Measurements from ENCODE around the gene ECM1. TPM values are rescaled to one million over a fixed set of nuclear protein-coding genes. Genes with fewer than 3 reads are reported as not detected.

Gene ECM1
- total and polyA plus RNA-seq, 2 experiments from 2014 or later = 3.0 to 7.1 TPM

DNA sequence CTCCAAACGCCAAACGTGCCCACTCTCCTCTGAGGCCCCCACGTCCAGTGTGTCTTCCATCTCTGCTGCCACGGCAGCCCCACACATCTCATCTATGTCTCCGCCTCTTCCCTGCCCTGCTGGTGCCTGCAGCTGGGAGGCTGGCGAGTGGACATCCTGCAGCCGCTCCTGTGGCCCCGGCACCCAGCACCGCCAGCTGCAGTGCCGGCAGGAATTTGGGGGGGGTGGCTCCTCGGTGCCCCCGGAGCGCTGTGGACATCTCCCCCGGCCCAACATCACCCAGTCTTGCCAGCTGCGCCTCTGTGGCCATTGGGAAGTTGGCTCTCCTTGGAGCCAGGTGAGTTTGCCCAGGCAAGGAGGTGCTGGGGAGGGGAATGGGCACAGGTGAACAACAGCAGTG lies 49.9 kb downstream of the ECM1 start:
- H3K9me3 ChIP-seq (ENCODE audit: low read depth) = no peaks in the 10 kb centered on the region
- 94% methylated on average over 15 of the region's 15 CpGs for WGBS (ENCODE audit: low lambda C conversion rate, missing lambda C conversion rate)

DNA sequence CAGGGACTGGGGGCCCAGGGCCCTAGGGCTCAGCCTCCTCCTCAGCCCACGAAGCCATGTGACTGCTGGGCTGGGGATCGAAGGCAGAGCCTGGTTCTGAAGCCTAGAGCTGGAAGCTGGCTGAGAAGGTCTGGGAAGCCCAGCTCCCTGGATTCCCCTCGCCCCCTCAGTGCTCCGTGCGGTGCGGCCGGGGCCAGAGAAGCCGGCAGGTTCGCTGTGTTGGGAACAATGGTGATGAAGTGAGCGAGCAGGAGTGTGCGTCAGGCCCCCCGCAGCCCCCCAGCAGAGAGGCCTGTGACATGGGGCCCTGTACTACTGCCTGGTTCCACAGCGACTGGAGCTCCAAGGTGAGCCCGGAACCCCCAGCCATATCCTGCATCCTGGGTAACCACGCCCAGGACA lies 50.4 kb downstream of the ECM1 start:
- no peaks in the 10 kb centered on the region for H3K36me3 ChIP-seq (replicated peaks; ENCODE audit: insufficient read depth, low read depth)
- peaks cover 31% of the 10 kb centered on the region for H3K79me2 ChIP-seq
- H3K4me3 ChIP-seq = no peak overlapping the region
- peaks cover 20% of the 10 kb centered on the region for H3K4me1 ChIP-seq (ENCODE audit: insufficient read depth)
- DNase-seq (ENCODE audit: low spot score) = no peak
- no peak overlapping the region for H3K27ac ChIP-seq
- 88% methylated on average over 15 of the region's 15 CpGs for WGBS (ENCODE audit: low lambda C conversion rate, missing lambda C conversion rate)
- TF ChIP-seq EZH2phosphoT487 (IDR thresholded peaks at IDR 0.05; ENCODE audit: low read depth, severe bottlenecking, unreplicated experiment) = no peak
- TF ChIP-seq, protein P1, sequence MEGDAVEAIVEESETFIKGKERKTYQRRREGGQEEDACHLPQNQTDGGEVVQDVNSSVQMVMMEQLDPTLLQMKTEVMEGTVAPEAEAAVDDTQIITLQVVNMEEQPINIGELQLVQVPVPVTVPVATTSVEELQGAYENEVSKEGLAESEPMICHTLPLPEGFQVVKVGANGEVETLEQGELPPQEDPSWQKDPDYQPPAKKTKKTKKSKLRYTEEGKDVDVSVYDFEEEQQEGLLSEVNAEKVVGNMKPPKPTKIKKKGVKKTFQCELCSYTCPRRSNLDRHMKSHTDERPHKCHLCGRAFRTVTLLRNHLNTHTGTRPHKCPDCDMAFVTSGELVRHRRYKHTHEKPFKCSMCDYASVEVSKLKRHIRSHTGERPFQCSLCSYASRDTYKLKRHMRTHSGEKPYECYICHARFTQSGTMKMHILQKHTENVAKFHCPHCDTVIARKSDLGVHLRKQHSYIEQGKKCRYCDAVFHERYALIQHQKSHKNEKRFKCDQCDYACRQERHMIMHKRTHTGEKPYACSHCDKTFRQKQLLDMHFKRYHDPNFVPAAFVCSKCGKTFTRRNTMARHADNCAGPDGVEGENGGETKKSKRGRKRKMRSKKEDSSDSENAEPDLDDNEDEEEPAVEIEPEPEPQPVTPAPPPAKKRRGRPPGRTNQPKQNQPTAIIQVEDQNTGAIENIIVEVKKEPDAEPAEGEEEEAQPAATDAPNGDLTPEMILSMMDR (IDR thresholded peaks at IDR 0.05; ENCODE audit: poor library complexity) = no peak
- TF ChIP-seq EZH2 (IDR thresholded peaks at IDR 0.05; ENCODE audit: borderline replicate concordance) = no peak
- no peaks in the 10 kb centered on the region for H3K9me3 ChIP-seq (ENCODE audit: low read depth)
- H3K9me2 ChIP-seq (replicated peaks; ENCODE audit: insufficient read depth) = no peaks in the 10 kb centered on the region
- no peak overlapping the region for H3K4me2 ChIP-seq
- no peaks in the 10 kb centered on the region for H4K20me1 ChIP-seq (ENCODE audit: insufficient read depth, poor library complexity, severe bottlenecking)
- H2AFZ ChIP-seq = no peak overlapping the region
- no peaks in the 10 kb centered on the region for H3K27me3 ChIP-seq

More for the DNA sequence above, 49.9 kb downstream of the ECM1 start:
- Histone ChIP-seq H3K4me3 (no peak overlapping the region), H3K4me2 (no peak overlapping the region), H2AFZ (no peak overlapping the region), H4K20me1 (ENCODE audit: insufficient read depth, poor library complexity, severe bottlenecking) (no peaks in the 10 kb centered on the region), H3K9me2 (replicated peaks; ENCODE audit: insufficient read depth) (no peaks in the 10 kb centered on the region), H3K4me1 (ENCODE audit: insufficient read depth) (peaks cover 20% of the 10 kb centered on the region), H3K27ac (no peak overlapping the region), H3K27me3 (no peaks in the 10 kb centered on the region), H3K79me2 (peaks cover 27% of the 10 kb centered on the region), H3K36me3 (replicated peaks; ENCODE audit: insufficient read depth, low read depth) (no peaks in the 10 kb centered on the region)
- TF ChIP-seq EZH2phosphoT487 (IDR thresholded peaks at IDR 0.05; ENCODE audit: low read depth, severe bottlenecking, unreplicated experiment) = no peak
- TF ChIP-seq, protein P1 (IDR thresholded peaks at IDR 0.05; ENCODE audit: poor library complexity) = no peak
- no peak for TF ChIP-seq EZH2 (IDR thresholded peaks at IDR 0.05; ENCODE audit: borderline replicate concordance)
- DNase-seq (ENCODE audit: low spot score) = no peak

DNA sequence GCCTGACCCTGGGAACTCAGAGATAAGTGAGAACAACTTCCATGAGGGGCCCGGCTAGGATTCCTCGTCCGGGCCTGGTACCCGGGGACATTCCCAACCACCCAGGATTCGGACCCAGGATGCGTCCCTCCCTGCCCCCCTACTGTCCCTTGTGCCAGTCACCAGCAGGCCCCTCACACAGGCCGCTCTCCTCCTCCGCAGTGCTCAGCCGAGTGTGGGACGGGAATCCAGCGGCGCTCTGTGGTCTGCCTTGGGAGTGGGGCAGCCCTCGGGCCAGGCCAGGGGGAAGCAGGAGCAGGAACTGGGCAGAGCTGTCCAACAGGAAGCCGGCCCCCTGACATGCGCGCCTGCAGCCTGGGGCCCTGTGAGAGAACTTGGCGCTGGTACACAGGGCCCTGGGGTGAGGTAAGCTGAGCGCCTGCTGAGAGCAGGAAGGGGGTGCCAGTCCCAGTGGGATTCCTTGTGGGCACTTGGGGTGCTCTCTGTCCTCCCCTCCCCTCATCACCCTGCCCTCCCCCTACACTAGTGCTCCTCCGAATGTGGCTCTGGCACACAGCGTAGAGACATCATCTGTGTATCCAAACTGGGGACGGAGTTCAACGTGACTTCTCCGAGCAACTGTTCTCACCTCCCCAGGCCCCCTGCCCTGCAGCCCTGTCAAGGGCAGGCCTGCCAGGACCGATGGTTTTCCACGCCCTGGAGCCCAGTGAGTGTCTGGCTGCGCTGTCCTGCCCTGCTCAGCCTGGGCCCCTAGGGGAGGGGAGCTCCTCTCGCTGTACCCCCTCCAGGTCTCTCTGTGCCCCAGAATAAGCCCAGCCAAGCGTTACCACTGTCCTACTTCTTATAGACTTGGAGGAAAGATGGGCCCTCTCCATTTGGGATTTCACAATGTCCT lies 51.1 kb downstream of the ECM1 start:
- DNase-seq (ENCODE audit: low spot score) = no peak
- Histone ChIP-seq H3K9me3 (ENCODE audit: low read depth) (no peaks in the 10 kb centered on the region), H2AFZ (no peak overlapping the region), H3K4me1 (ENCODE audit: insufficient read depth) (peaks cover 27% of the 10 kb centered on the region), H3K79me2 (peaks cover 36% of the 10 kb centered on the region), H3K4me2 (no peak overlapping the region), H3K4me3 (no peak overlapping the region), H3K27ac (no peak overlapping the region), H4K20me1 (ENCODE audit: insufficient read depth, poor library complexity, severe bottlenecking) (no peaks in the 10 kb centered on the region), H3K36me3 (replicated peaks; ENCODE audit: insufficient read depth, low read depth) (no peaks in the 10 kb centered on the region), H3K9me2 (replicated peaks; ENCODE audit: insufficient read depth) (no peaks in the 10 kb centered on the region), H3K27me3 (no peaks in the 10 kb centered on the region)
- no peak for TF ChIP-seq EZH2phosphoT487 (IDR thresholded peaks at IDR 0.05; ENCODE audit: low read depth, severe bottlenecking, unreplicated experiment)
- TF ChIP-seq EZH2 (IDR thresholded peaks at IDR 0.05; ENCODE audit: borderline replicate concordance) = no peak
- TF ChIP-seq, protein P1 (IDR thresholded peaks at IDR 0.05; ENCODE audit: poor library complexity) = no peak
- 88% methylated on average over 27 of the region's 28 CpGs for WGBS (ENCODE audit: low lambda C conversion rate, missing lambda C conversion rate)
